K562 (cell line): ENCODE data around the gene PAQR6.

Experiments used
- BDP1 ChIP-seq: IDR thresholded peaks from 3 replicates; pipeline ENCODE4 v1.6.1; 2011; ENCODE audit not compliant: insufficient read length, insufficient read depth
- C11orf30 ChIP-seq: fragments of 450-650 bp; IDR thresholded peaks from 2 replicates; pipeline ENCODE4 v1.6.1; 2016; ENCODE audit warnings: low read depth, mild to moderate bottlenecking
- MEF2A ChIP-seq: IDR thresholded peaks from 2 replicates; pipeline ENCODE4 v1.6.1; 2011; ENCODE audit warnings: low read depth, mild to moderate bottlenecking, low read length, moderate library complexity; ENCODE audit not compliant: control insufficient read depth
- RBFOX2 ChIP-seq: fragments of 200-400 bp; formaldehyde crosslinking; IDR thresholded peaks from 2 replicates; pipeline ENCODE4 v1.6.1; 2017; ENCODE audit warnings: low read depth, mild to moderate bottlenecking, low read length, moderate library complexity
- SNRNP70 ChIP-seq: fragments of 200-400 bp; formaldehyde crosslinking; optimal IDR thresholded peaks from 2 replicates; pipeline ENCODE3; 2017; ENCODE audit warnings: low read depth, low read length
- TEAD2 ChIP-seq: fragments of 450-650 bp; IDR thresholded peaks from 2 replicates; pipeline ENCODE4 v1.6.1; 2016; ENCODE audit warnings: missing genetic modification characterization, control low read depth, missing compliant biosample characterization
- ZNF311 ChIP-seq: fragments of 250-450 bp; sonication (Bioruptor Pico); IDR thresholded peaks from 2 replicates; pipeline ENCODE4 v1.4.0; 2020; ENCODE audit warnings: mild to moderate bottlenecking, moderate library complexity
- ZZZ3 ChIP-seq: fragments of 450-650 bp; IDR thresholded peaks from 2 replicates; pipeline ENCODE4 v1.6.1; 2016; ENCODE audit warnings: antibody characterized with exemption, mild to moderate bottlenecking, moderate library complexity
- TF ChIP-seq, protein P1 (sequence below): sonication (generic); formaldehyde crosslinking; IDR thresholded peaks from 2 replicates; pipeline ENCODE4 v1.8.1; 2023; ENCODE audit warnings: mild to moderate bottlenecking, missing genetic modification reagents
- TF ChIP-seq, protein P2 (sequence below), 2 experiments: fragments of 450-650 bp; IDR thresholded peaks; 2 replicates each; pipeline ENCODE4 v1.6.1; 2016; ENCODE audit warnings: mild to moderate bottlenecking in 2 of 2, borderline replicate concordance in 1 of 2, low read depth in 1 of 2, moderate library complexity in 1 of 2
- TF ChIP-seq, protein P3 (sequence below): fragments of 450-650 bp; formaldehyde crosslinking; IDR thresholded peaks from 2 replicates; pipeline ENCODE4 v1.4.0; 2020; ENCODE audit warnings: mild to moderate bottlenecking
- TF ChIP-seq, protein P4 (sequence below), 2 experiments: fragments of 450-650 bp; IDR thresholded peaks; 2 replicates each; pipeline ENCODE4 v1.6.1; 2016
- TF ChIP-seq, protein P5 (sequence below), 3 experiments: IDR thresholded peaks in 2 of 3; conservative IDR thresholded peaks in 1 of 3; 2 replicates each; pipeline ENCODE4 v1.5.1; 2011 to 2012; ENCODE audit warnings: low read length in 3 of 3, mild to moderate bottlenecking in 3 of 3, control low read depth in 2 of 3, improper control_type of control experiment in 1 of 3, inconsistent platforms in 1 of 3, low read depth in 1 of 3, mixed read lengths in 1 of 3, moderate library complexity in 1 of 3; ENCODE audit not compliant: insufficient read depth in 2 of 3

DNA sequence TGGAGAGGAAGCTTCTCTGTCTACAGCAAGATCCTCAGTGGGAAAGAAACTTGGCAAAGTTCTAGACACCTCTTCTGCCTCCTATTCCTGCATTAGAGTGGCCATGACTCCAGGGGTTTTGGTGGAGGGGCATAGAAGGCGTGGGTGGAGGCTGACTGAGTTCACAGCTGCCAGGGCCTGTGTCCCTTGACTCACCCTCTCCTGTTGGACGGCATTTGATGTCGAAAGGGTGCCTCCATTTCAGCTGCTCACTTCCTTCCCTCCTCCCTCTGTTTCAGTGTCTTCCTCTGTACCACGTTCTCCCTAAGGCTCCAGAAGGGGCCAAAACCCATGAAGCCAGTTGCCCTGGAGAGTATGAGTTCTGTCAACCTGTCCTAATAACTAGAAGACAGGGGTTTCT lies 36.9 kb upstream of the PAQR6 start:
- TF ChIP-seq RBFOX2: no peak
- TF ChIP-seq, protein P1, sequence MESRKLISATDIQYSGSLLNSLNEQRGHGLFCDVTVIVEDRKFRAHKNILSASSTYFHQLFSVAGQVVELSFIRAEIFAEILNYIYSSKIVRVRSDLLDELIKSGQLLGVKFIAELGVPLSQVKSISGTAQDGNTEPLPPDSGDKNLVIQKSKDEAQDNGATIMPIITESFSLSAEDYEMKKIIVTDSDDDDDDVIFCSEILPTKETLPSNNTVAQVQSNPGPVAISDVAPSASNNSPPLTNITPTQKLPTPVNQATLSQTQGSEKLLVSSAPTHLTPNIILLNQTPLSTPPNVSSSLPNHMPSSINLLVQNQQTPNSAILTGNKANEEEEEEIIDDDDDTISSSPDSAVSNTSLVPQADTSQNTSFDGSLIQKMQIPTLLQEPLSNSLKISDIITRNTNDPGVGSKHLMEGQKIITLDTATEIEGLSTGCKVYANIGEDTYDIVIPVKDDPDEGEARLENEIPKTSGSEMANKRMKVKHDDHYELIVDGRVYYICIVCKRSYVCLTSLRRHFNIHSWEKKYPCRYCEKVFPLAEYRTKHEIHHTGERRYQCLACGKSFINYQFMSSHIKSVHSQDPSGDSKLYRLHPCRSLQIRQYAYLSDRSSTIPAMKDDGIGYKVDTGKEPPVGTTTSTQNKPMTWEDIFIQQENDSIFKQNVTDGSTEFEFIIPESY (CRISPR knock-in tag): no peak
- TF ChIP-seq C11orf30: no peak
- no peak for TF ChIP-seq ZZZ3
- TF ChIP-seq BDP1: no peak
- TF ChIP-seq, protein P2, sequence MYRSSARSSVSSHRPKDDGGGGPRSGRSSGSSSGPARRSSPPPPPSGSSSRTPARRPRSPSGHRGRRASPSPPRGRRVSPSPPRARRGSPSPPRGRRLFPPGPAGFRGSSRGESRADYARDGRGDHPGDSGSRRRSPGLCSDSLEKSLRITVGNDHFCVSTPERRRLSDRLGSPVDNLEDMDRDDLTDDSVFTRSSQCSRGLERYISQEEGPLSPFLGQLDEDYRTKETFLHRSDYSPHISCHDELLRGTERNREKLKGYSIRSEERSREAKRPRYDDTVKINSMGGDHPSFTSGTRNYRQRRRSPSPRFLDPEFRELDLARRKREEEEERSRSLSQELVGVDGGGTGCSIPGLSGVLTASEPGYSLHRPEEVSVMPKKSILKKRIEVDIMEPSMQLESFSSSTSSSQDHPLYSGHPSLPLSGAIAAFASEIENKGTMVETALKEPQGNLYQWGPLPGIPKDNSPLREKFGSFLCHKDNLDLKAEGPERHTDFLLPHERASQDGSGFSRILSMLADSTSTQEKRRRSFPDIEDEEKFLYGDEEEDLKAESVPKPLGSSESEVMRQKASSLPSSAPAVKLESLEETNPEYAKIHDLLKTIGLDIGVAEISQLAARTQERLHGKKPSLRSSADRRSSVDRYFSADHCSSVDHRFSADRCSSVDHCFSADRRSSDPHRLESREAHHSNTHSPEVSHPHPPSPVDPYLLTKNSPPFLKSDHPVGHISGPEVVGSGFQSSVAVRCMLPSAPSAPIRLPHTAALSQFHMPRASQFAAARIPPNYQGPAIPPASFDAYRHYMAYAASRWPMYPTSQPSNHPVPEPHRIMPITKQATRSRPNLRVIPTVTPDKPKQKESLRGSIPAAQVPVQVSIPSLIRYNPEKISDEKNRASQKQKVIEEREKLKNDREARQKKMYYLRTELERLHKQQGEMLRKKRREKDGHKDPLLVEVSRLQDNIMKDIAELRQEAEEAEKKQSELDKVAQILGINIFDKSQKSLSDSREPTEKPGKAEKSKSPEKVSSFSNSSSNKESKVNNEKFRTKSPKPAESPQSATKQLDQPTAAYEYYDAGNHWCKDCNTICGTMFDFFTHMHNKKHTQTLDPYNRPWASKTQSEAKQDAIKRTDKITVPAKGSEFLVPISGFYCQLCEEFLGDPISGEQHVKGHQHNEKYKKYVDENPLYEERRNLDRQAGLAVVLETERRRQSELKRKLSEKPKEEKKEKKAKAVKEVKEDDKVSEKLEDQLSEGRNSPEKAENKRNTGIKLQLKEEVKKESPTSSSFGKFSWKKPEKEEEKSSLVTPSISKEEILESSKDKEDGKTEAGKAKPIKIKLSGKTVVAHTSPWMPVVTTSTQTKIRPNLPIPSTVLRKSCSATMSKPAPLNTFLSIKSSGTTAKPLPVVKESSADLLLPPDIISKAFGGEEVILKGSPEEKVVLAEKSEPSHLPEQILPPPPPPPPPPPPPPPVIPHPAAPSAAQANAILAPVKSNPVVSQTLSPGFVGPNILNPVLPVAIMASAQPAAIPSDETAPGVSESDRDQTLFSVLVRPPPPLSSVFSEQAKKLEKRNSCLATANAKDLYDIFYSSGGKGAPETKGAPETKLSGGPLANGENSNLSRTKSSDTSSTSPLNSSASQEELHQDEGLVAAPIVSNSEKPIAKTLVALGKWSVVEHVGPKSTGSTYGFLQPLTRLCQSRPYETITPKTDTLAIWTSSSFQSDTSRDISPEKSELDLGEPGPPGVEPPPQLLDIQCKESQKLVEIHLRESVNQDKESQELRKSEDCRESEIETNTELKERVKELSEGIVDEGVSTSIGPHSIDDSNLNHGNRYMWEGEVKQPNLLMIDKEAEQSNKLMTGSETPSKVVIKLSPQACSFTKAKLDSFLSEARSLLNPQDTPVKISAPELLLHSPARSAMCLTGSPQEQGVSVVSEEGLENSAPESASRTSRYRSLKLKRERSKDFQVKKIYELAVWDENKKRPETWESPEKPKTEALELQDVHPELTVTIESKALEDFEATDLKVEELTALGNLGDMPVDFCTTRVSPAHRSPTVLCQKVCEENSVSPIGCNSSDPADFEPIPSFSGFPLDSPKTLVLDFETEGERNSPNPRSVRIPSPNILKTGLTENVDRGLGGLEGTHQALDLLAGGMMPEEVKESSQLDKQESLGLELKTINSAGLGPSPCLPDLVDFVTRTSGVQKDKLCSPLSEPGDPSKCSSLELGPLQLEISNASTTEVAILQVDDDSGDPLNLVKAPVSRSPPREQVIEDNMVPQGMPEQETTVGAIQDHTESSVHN (IDR thresholded peaks at IDR 0.05; ENCODE audit: borderline replicate concordance in 1 of 2, low read depth in 1 of 2): no peak
- no peak for TF ChIP-seq SNRNP70
- TF ChIP-seq MEF2A: no peak
- TF ChIP-seq, protein P3, sequence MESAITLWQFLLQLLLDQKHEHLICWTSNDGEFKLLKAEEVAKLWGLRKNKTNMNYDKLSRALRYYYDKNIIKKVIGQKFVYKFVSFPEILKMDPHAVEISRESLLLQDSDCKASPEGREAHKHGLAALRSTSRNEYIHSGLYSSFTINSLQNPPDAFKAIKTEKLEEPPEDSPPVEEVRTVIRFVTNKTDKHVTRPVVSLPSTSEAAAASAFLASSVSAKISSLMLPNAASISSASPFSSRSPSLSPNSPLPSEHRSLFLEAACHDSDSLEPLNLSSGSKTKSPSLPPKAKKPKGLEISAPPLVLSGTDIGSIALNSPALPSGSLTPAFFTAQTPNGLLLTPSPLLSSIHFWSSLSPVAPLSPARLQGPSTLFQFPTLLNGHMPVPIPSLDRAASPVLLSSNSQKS (CRISPR knock-in tag): no peak
- TF ChIP-seq TEAD2 (tag): no peak
- TF ChIP-seq, protein P4, sequence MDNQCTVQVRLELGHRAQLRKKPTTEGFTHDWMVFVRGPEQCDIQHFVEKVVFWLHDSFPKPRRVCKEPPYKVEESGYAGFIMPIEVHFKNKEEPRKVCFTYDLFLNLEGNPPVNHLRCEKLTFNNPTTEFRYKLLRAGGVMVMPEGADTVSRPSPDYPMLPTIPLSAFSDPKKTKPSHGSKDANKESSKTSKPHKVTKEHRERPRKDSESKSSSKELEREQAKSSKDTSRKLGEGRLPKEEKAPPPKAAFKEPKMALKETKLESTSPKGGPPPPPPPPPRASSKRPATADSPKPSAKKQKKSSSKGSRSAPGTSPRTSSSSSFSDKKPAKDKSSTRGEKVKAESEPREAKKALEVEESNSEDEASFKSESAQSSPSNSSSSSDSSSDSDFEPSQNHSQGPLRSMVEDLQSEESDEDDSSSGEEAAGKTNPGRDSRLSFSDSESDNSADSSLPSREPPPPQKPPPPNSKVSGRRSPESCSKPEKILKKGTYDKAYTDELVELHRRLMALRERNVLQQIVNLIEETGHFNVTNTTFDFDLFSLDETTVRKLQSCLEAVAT (IDR thresholded peaks at IDR 0.05): no peak
- no peak for TF ChIP-seq ZNF311 (CRISPR knock-in tag)
- TF ChIP-seq, protein P5, sequence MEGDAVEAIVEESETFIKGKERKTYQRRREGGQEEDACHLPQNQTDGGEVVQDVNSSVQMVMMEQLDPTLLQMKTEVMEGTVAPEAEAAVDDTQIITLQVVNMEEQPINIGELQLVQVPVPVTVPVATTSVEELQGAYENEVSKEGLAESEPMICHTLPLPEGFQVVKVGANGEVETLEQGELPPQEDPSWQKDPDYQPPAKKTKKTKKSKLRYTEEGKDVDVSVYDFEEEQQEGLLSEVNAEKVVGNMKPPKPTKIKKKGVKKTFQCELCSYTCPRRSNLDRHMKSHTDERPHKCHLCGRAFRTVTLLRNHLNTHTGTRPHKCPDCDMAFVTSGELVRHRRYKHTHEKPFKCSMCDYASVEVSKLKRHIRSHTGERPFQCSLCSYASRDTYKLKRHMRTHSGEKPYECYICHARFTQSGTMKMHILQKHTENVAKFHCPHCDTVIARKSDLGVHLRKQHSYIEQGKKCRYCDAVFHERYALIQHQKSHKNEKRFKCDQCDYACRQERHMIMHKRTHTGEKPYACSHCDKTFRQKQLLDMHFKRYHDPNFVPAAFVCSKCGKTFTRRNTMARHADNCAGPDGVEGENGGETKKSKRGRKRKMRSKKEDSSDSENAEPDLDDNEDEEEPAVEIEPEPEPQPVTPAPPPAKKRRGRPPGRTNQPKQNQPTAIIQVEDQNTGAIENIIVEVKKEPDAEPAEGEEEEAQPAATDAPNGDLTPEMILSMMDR (IDR thresholded peaks at IDR 0.05 in 2 of 3, conservative IDR thresholded peaks at IDR 0.05 in 1 of 3; ENCODE audit: insufficient read depth in 2 of 3, low read depth in 1 of 3, low read length in 3 of 3): no peak
